GM18861 (cell line): ENCODE results near the gene NMU.
A peak's percentile ranks its signal among the peaks of the same experiment; 100 is the strongest.
"Not testable (repeated sequence)": the region's sequence is repeated elsewhere in the genome, so short reads cannot be mapped to it uniquely, and the experiment has no call there.

Experiments
- ATAC-seq: cut with Tn5 transposase; IDR thresholded peaks from one replicate; pipeline ENCODE4 v1.9.1; 2021; ENCODE audit not compliant: unreplicated experiment

NMU gene

GRCh38 chr4:55568905-55569504 lies 67.1 kb downstream of the NMU start:
- ATAC-seq = peak; percentile 63

- peak; percentile 100 for ATAC-seq
Observed at GRCh38 chr4:55561889-55562288, 74.2 kb downstream of the NMU start.

- ATAC-seq = no peak
Observed at GRCh38 chr4:55560096-55560495, 76.0 kb downstream of the NMU start.

- ATAC-seq = no peak
Observed at GRCh38 chr4:55554453-55555030, 81.6 kb downstream of the NMU start.

- ATAC-seq = no peak
Observed at GRCh38 chr4:55553441-55554201, 82.5 kb downstream of the NMU start.

GRCh38 chr4:55551964-55552363 lies 84.1 kb downstream of the NMU start:
- not testable (repeated sequence) for ATAC-seq

GRCh38 chr4:55549888-55550287 lies 86.2 kb downstream of the NMU start:
- ATAC-seq = no peak

- no peak for ATAC-seq
Observed at GRCh38 chr4:55547918-55548317, 88.2 kb downstream of the NMU start.

GRCh38 chr4:55547466-55547770 lies 88.7 kb downstream of the NMU start:
- ATAC-seq = no peak

GRCh38 chr4:55546756-55547465 lies 89.2 kb downstream of the NMU start, which contains the start of gene CLOCK:
CLOCK (minus strand) TSS chr4:55546909; CDS start chr4:55482785, 64,124 bp downstream.
- ATAC-seq = peak; percentile 69

DNA sequence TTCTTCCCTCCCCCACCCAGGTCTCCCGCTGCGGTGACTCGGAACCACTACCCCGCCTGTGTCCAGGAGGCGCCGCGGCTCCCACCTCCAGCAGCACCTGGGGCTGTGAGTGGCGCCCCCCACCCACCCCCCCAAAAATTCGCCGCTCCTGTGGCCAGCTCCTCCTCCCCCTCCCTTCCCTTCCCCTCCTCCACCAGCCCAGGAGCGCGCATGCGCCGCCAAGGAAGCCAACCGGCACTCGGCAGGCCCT lies 89.7 kb downstream of the NMU start:
- ATAC-seq = no peak

- ATAC-seq = peak; percentile 37
Observed at GRCh38 chr4:55545641-55546505, 90.2 kb downstream of the NMU start.
